GM13976 (cell line): Measurements from ENCODE around the gene SUN1.

Experiments used
- DNase-seq: peaks from one replicate; pipeline ENCODE4 v3.0.0; 2012; ENCODE audit warnings: low spot score
- in situ Hi-C: fragments of 300-500 bp; cut with MboI; formaldehyde crosslinking; loops from one replicate; pipeline ENCODE4 v1.12.0; 2022; ENCODE audit warnings: low sequenced_read_pairs, mixed read lengths, inconsistent platforms; ENCODE audit not compliant: unreplicated experiment
- TF ChIP-seq, protein P1 (sequence below): IDR thresholded peaks from 2 replicates; pipeline ENCODE4 v1.5.1; 2012; ENCODE audit warnings: borderline replicate concordance, mild to moderate bottlenecking; ENCODE audit not compliant: insufficient read depth; ENCODE audit errors: extremely low read depth, missing control alignments, control extremely low read depth

The SUN1 gene

DNA sequence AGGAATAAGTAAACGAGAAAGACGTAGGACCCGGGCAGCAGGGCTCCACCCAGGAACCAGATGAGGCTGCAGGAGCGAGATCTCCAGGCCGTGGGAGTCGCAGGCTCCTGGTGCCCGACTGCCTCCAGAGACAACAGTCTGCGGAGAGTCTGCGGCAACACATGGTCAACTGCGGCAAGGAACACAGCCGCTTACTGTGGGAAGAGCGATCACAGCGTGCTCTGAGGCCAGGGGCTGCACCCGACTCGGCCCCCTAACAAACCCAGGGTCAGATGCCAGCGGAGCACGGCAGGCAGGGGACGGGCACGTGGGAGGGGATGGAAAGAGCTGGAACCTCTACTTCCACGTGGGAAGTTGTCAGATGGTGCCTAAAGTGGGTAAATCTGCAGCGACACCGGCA, 70.7 kb downstream of the SUN1 start:
- TF ChIP-seq, protein P1, sequence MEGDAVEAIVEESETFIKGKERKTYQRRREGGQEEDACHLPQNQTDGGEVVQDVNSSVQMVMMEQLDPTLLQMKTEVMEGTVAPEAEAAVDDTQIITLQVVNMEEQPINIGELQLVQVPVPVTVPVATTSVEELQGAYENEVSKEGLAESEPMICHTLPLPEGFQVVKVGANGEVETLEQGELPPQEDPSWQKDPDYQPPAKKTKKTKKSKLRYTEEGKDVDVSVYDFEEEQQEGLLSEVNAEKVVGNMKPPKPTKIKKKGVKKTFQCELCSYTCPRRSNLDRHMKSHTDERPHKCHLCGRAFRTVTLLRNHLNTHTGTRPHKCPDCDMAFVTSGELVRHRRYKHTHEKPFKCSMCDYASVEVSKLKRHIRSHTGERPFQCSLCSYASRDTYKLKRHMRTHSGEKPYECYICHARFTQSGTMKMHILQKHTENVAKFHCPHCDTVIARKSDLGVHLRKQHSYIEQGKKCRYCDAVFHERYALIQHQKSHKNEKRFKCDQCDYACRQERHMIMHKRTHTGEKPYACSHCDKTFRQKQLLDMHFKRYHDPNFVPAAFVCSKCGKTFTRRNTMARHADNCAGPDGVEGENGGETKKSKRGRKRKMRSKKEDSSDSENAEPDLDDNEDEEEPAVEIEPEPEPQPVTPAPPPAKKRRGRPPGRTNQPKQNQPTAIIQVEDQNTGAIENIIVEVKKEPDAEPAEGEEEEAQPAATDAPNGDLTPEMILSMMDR, result no peak
- DNase-seq, result no peak
- in situ Hi-C loops, result no loop called here

DNA sequence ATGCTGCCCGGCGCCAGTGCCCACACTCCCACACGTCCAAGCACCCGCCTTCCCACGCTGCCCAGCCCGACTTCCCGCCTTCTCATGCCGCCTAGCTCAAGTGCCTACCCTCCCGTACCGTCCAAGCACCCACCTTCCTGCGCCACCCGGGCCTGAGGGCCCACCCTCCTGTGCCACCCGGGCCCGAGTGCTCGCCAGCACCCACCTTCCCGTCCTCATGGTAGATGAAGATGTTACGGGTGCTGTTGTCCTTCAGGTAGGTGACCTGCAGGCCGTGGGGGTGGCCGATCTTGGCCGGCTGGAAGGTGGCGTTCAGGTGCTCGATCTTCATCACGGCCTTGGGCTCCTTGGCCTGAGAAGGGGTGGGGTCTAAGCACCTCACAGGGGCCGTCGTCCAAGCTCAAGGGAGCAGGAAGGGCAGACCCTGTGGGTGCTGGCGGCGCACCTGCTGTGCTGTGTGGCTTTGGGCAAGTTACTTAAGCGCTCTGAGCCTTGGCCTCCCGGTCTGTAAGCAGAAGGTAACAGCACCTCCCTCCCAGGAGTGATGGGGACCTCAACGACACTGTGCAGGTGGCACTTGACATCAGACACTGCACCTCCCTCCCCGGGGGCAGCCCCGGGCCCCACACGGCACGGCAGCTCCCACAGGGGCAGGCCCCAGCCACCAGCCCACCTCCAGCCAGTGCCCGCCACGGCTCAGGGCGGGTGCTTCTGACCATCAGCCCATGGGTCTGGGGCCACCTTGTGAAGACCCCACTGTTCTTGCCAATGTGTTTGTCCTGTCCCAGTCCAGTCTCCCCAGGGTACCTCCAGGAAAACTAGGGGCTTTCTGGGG, 71.9 kb downstream of the SUN1 start:
- no peak for DNase-seq
- TF ChIP-seq, protein P1, result no peak

DNA sequence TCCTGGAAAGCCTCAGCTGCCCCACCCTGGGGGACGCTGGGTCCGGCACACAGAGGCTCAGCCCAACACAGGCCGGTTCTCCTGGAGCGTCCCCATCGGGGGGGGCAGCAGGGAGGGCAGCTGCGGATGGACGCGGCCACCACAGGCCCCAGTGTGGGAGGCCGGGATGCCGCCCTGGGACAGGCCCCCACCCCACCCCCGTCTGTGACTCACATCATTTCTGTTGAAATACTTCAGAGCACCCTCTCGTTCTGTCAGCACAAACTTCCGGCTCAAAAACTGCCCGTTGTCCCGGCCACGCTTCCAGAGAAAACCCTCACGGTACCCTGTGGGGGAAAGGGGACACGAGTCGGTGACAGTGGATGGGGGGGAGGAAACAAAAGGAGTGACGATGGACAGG, 72.6 kb downstream of the SUN1 start:
- TF ChIP-seq, protein P1, result no peak
- no peak for DNase-seq
- in situ Hi-C loops, result no loop called here

More for the DNA sequence above, 71.9 kb downstream of the SUN1 start:
- in situ Hi-C loops, result no loop called here

DNA sequence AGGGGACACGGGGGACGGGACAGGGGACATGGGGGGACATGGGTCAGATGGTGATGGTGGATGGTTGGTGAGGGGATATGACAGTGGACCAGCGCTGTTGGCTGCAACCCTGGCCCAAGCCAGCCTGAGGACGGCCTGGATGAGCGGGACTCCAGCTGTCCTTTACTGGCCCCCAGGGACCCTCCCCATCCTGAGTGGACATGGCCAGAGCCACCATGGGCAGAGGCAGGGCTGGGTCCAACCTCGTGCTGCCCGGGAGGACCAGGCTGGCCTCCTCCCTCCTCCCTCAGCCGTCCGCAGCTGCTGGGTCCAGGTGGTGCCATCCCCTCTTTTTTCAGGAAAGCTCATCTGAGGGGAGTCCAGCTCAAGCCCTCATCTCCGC, 74.5 kb downstream of the SUN1 start:
- DNase-seq, result no peak
- TF ChIP-seq, protein P1, result no peak
- in situ Hi-C loops, result no loop called here

DNA sequence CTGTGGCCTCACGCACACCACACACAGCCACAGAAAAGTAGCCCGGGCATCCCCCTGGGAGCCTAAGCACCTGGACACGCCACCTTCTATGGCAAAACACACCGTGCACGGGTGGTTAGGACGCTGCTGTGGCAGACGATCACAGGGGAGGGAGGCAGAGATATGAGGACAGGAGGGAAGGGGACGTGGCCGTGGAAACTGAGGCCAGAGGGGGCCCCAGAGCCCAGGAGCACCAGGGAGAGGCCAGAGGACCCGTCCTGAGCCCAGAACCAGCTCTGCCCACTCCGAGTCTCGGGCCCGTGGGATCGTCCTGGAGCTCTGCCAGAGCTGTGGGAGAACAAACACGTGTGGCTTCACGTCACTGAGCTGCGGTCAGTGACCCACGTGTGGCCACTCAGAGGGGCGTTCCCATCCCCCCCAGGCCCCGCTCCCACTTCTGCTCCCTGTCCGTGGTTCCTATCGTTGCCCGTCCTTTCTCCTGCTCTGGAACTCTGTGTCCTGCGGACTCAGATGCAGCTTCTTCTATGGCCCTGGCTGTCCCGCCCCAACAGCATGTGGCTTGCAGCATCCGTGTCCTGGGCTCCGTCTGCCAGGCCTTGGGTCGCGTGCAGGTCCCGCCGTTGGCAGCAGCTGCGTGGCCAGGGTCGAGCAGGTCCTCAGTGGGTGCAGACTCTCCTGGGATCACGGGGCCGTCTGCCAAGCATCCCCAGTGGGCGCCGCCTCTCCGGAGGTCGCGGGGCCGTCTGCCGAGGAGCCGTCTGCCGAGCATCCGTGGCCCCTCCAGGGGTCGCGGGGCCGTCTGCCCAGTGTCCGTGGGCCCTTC, 75.1 kb downstream of the SUN1 start:
- DNase-seq, result no peak
- TF ChIP-seq, protein P1, result no peak
- in situ Hi-C loops, result no loop called here

DNA sequence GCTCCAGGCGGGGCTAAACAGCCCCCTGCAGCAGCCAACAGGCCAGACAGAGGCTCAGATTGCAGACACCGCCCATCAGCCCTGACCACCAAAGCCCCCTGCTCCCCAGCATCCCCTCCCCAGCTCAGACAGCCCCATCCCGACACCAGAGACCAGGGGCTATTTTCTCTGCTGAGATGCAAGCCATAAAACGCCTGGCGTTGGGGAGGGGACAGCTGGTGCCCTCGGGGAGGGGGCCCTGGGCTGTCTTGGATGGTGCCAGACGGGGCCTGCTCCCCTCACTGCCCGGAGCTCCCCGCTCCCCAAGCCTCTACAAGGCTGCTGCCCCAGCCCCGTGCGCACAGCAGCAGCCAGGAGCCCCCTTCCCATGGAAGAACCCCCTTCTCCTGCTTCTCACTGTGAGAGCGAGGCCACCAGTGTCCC, 75.9 kb downstream of the SUN1 start:
- TF ChIP-seq, protein P1, result no peak
- in situ Hi-C loops, result no loop called here
- no peak for DNase-seq
